K562 (cell line): ENCODE measurements around the gene STXBP5L. TPM values are rescaled to one million over a fixed set of nuclear protein-coding genes. Genes with fewer than 3 reads are reported as not detected.

Experiments used
- ATAC-seq: fragments of 200-7000 bp; cut with Tn5 transposase; 3 replicates; pipeline ENCODE4 v1.9.1; 2020; ENCODE audit warnings: moderate library complexity
- BruUV-seq: library from RNA; stranded (reverse); fragments of 400-500 nt; replicated peaks from 2 replicates; lab custom pipeline; 2021; lab: Mats Ljungman, UMichigan
- CTCF ChIA-PET: fragments of 300-600 bp; formaldehyde crosslinking; extraction: SDS; loops from one replicate; lab custom pipeline; 2021; ENCODE audit warnings: low intra/inter-chr PET ratio; lab: Yijun Ruan, JAX
- POLR2A ChIA-PET: fragments of 300-600, 350-650 bp; sonication (Branson Sonifier 250); formaldehyde crosslinking; extraction: SDS; loops from one replicate; lab custom pipeline; 2021; ENCODE audit warnings: antibody characterized with exemption, inconsistent platforms; lab: Yijun Ruan, JAX
- DNase-seq, 4 experiments: peaks; one replicate each; pipeline versions ENCODE4 v3.0.0 to v3.0.0-alpha.2; 2011 to 2018; ENCODE audit warnings: low spot score in 3 of 4, mixed read lengths in 3 of 4; ENCODE audit errors: extremely low read depth in 1 of 4
- FAIRE-seq: peaks from 2 replicates; lab custom pipeline; 2011; peaks lifted over from hg19 to GRCh38; lab: Jason Lieb, UNC
- H2AFZ ChIP-seq: 2 replicates; pipeline ENCODE4 v1.6.0; 2011; ENCODE audit warnings: low read depth, low read length, control low read depth, inconsistent platforms
- H3K27ac ChIP-seq: fragments of 200-600 bp; 3 replicates; pipeline ENCODE4 v1.8.0; 2011; ENCODE audit warnings: low read depth, mild to moderate bottlenecking, control low read depth, inconsistent platforms, low read length, moderate library complexity, mixed read lengths; ENCODE audit errors: extremely low read depth
- H3K27me3 ChIP-seq, 2 experiments: fragments of 300-600 bp in 1 of 2; 2 replicates in 1 of 2; 3 replicates in 1 of 2; pipeline versions ENCODE4 v1.6.0 to v1.8.0; 2011; ENCODE audit warnings: inconsistent platforms in 2 of 2, low read length in 2 of 2, mild to moderate bottlenecking in 1 of 2, mixed read lengths in 1 of 2, moderate library complexity in 1 of 2; ENCODE audit not compliant: control insufficient read depth in 2 of 2, insufficient read depth in 2 of 2
- H3K36me3 ChIP-seq: fragments of 300-600 bp; 3 replicates; pipeline ENCODE4 v1.8.0; 2011; ENCODE audit warnings: mild to moderate bottlenecking, low read length, inconsistent platforms; ENCODE audit not compliant: control insufficient read depth, insufficient read depth
- H3K4me1 ChIP-seq, 2 experiments: fragments of 200-600 bp in 1 of 2; replicated peaks in 1 of 2; 2 replicates in 1 of 2; 3 replicates in 1 of 2; pipeline versions ENCODE4 v1.5.1 to v1.8.0; 2011; ENCODE audit warnings: inconsistent platforms in 2 of 2, low read length in 2 of 2, mild to moderate bottlenecking in 1 of 2, mixed read lengths in 1 of 2, moderate library complexity in 1 of 2; ENCODE audit not compliant: control insufficient read depth in 2 of 2, insufficient read depth in 2 of 2
- H3K4me2 ChIP-seq: 2 replicates; pipeline ENCODE4 v1.6.1; 2011; ENCODE audit warnings: low read length, control low read depth, inconsistent platforms, mixed read lengths; ENCODE audit not compliant: insufficient read depth
- H3K4me3 ChIP-seq: fragments of 200-600 bp; sonication (generic), shearing (Covaris generic); 2 replicates; pipeline ENCODE4 v1.5.1; 2016; ENCODE audit warnings: control low read depth, inconsistent platforms
- H3K79me2 ChIP-seq: fragments of 200-600 bp; 3 replicates; pipeline ENCODE4 v1.8.0; 2011; ENCODE audit warnings: low read length, inconsistent platforms; ENCODE audit not compliant: control insufficient read depth, insufficient read depth
- H3K9ac ChIP-seq, 2 experiments: 2 replicates each; pipeline versions ENCODE4 v1.6.0 to v1.6.1; 2011; ENCODE audit warnings: low read depth in 2 of 2, low read length in 2 of 2, control low read depth in 1 of 2, inconsistent platforms in 1 of 2, mild to moderate bottlenecking in 1 of 2, mixed read lengths in 1 of 2; ENCODE audit not compliant: insufficient read depth in 1 of 2
- H3K9me1 ChIP-seq: one replicate; pipeline ENCODE4 v1.6.0; 2011; ENCODE audit warnings: inconsistent platforms, mild to moderate bottlenecking, low read length, moderate library complexity; ENCODE audit not compliant: control insufficient read depth, insufficient read depth
- H3K9me3 ChIP-seq: replicated peaks from 2 replicates; pipeline ENCODE4 v1.5.1; 2011; ENCODE audit warnings: low read depth, low read length, inconsistent platforms; ENCODE audit not compliant: control insufficient read depth, insufficient read depth
- H4K20me1 ChIP-seq: replicated peaks from 2 replicates; pipeline ENCODE4 v1.6.1; 2011; ENCODE audit warnings: low read length, inconsistent platforms, mixed read lengths; ENCODE audit not compliant: control insufficient read depth, insufficient read depth
- C11orf30 ChIP-seq: fragments of 450-650 bp; IDR thresholded peaks from 2 replicates; pipeline ENCODE4 v1.6.1; 2016; ENCODE audit warnings: low read depth, mild to moderate bottlenecking
- L3MBTL2 ChIP-seq: fragments of 450-650 bp; IDR thresholded peaks from 2 replicates; pipeline ENCODE4 v1.6.1; 2016; ENCODE audit warnings: mild to moderate bottlenecking, moderate library complexity
- MAFF ChIP-seq: IDR thresholded peaks from 2 replicates; pipeline ENCODE4 v1.6.1; 2012; ENCODE audit warnings: low read length, improper control_type of control experiment
- MAFG ChIP-seq: fragments of 450-650 bp; conservative IDR thresholded peaks from 2 replicates; pipeline ENCODE4 v1.6.1; 2016; ENCODE audit warnings: missing genetic modification characterization, missing compliant biosample characterization
- MAFK ChIP-seq: IDR thresholded peaks from 2 replicates; pipeline ENCODE4 v1.6.1; 2011; ENCODE audit warnings: low read length, improper control_type of control experiment
- NFE2 ChIP-seq: IDR thresholded peaks from 2 replicates; pipeline ENCODE4 v1.6.1; 2014; ENCODE audit warnings: antibody characterized with exemption, low read depth
- NFE2L1 ChIP-seq: fragments of 450-650 bp; IDR thresholded peaks from 2 replicates; pipeline ENCODE4 v1.6.1; 2016; ENCODE audit warnings: missing genetic modification characterization, low read depth, mild to moderate bottlenecking, missing compliant biosample characterization, moderate library complexity, borderline replicate concordance
- NR2F6 ChIP-seq: fragments of 450-650 bp; formaldehyde crosslinking; IDR thresholded peaks from 2 replicates; pipeline ENCODE4 v1.4.0; 2020; ENCODE audit warnings: mild to moderate bottlenecking
- PRPF4 ChIP-seq: fragments of 200-400 bp; formaldehyde crosslinking; IDR thresholded peaks from one replicate; pipeline ENCODE4 v1.6.1; 2017; ENCODE audit warnings: low read length, low read depth, mild to moderate bottlenecking; ENCODE audit not compliant: insufficient read depth, poor library complexity, severe bottlenecking
- PYGO2 ChIP-seq: fragments of 450-650 bp; IDR thresholded peaks from 2 replicates; pipeline ENCODE4 v1.6.1; 2016; ENCODE audit warnings: mild to moderate bottlenecking, missing genetic modification characterization, moderate library complexity, missing compliant biosample characterization
- RBFOX2 ChIP-seq: fragments of 200-400 bp; formaldehyde crosslinking; IDR thresholded peaks from 2 replicates; pipeline ENCODE4 v1.6.1; 2017; ENCODE audit warnings: low read depth, mild to moderate bottlenecking, low read length, moderate library complexity
- SRSF3 ChIP-seq: fragments of 200-400 bp; formaldehyde crosslinking; IDR thresholded peaks from 2 replicates; pipeline ENCODE4 v1.6.1; 2016; ENCODE audit warnings: mild to moderate bottlenecking, low read length, moderate library complexity; ENCODE audit not compliant: insufficient read depth
- TCF7 ChIP-seq: sonication (generic); IDR thresholded peaks from 2 replicates; pipeline ENCODE4 v1.6.1; 2016; ENCODE audit warnings: antibody characterized with exemption, borderline replicate concordance
- U2AF2 ChIP-seq: fragments of 200-400 bp; formaldehyde crosslinking; optimal IDR thresholded peaks from 2 replicates; pipeline ENCODE3; 2017; ENCODE audit warnings: low read depth, mild to moderate bottlenecking, low read length
- ZNF224 ChIP-seq: sonication (generic); formaldehyde crosslinking; IDR thresholded peaks from 2 replicates; pipeline ENCODE4 v1.8.0; 2022; ENCODE audit warnings: mild to moderate bottlenecking, missing genetic modification reagents
- ZNF316 ChIP-seq: fragments of 450-650 bp; IDR thresholded peaks from 2 replicates; pipeline ENCODE4 v1.6.1; 2016
- ZNF766 ChIP-seq: fragments of 200-800 bp; sonication (Bioruptor generic); conservative IDR thresholded peaks from 2 replicates; pipeline ENCODE4 v1.6.1; 2016; ENCODE audit warnings: missing genetic modification characterization, missing compliant biosample characterization
- in situ Hi-C: fragments of 300-500 bp; cut with MboI; formaldehyde crosslinking; loops from 4 replicates; pipeline ENCODE4 v1.15.0; 2018; ENCODE audit warnings: inconsistent platforms, mixed read lengths
- intact Hi-C: fragments of 100-400 bp; cut with micrococcal nuclease; formaldehyde crosslinking; loops from 2 replicates; pipeline ENCODE4 v1.14.2; 2022
- polyA plus RNA-seq, 8 experiments: library from polyadenylated mRNA; depleted of rRNA in 4 of 8; stranded (reverse) in 5 of 8; unstranded in 3 of 8; fragments of >200 nt; fragmentation: Nextera tagmentation in 2 of 8; fragmentation: Illumina TruSeq in 1 of 8; extraction: Ambion mirVana in 2 of 8; extraction: Trizol in 1 of 8; gene quantifications; 2 replicates each; pipeline versions ENCODE4 v1.2.1 to v1.2.3, GENCODE V29; 2011 to 2014; ENCODE audit warnings: inconsistent platforms in 1 of 8, missing spikeins in 1 of 8
- total RNA-seq, 7 experiments: library from RNA; depleted of rRNA in 6 of 7; stranded (reverse); fragments of >200 nt in 6 of 7; fragmentation: Illumina TruSeq in 2 of 7; extraction: Trizol in 2 of 7; gene quantifications; 2 replicates each; pipeline versions ENCODE4 v1.2.1 to v1.2.3, GENCODE V29; 2011 to 2021; ENCODE audit warnings: low replicate concordance in 1 of 7
- TF ChIP-seq, protein P1 (sequence below), 2 experiments: IDR thresholded peaks; 2 replicates each; pipeline ENCODE4 v1.6.1; 2011; ENCODE audit warnings: borderline replicate concordance in 1 of 2, control low read depth in 1 of 2, low read depth in 1 of 2, low read length in 1 of 2, mild to moderate bottlenecking in 1 of 2, mixed read lengths in 1 of 2, moderate library complexity in 1 of 2; ENCODE audit not compliant: insufficient read depth in 1 of 2, insufficient read length in 1 of 2, poor library complexity in 1 of 2, severe bottlenecking in 1 of 2; ENCODE audit errors: extremely low read depth in 1 of 2

The STXBP5L gene
- total and polyA plus RNA-seq, 9 of the 15 experiments (the other 6 are each of a cell fraction or from before 2014, with no cell fraction given) = 0.03 to 0.04 (median 0.03) TPM; not detected in 6

DNA sequence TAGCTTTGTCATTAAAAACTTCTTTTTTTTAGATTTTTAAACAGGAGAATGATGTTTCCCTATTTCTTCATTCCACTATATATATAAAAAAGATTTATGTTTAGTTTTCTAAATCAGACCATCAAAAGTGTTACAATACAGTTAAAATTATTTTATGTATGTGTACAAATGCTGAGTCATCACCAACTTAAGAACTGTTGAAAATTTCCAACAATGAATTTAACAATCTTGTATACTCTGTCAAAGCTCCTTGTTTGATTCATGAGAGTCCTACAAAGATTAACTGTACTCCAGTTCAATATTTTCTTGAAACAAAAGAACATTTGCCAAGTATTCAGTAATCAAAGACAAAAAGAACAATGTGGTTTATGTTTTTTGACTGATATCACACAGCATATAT lies 555.7 kb downstream of the STXBP5L start:
- DNase-seq (no peak), FAIRE-seq (no peak), ATAC-seq (no peak)
- intact Hi-C loops (no loop called here), in situ Hi-C loops (no loop called here)
- Histone ChIP-seq H3K27ac (no peak overlapping the region), H3K4me3 (no peak overlapping the region), H3K9me1 (no peaks in the 10 kb centered on the region), H4K20me1 (no peaks in the 10 kb centered on the region), H2AFZ (no peak overlapping the region), H3K79me2 (no peaks in the 10 kb centered on the region), H3K4me1 (no peaks in the 10 kb centered on the region), H3K9ac (no peak overlapping the region), H3K27me3 (no peaks in the 10 kb centered on the region), H3K9me3 (no peaks in the 10 kb centered on the region; the same call in 1 of the 2 replicates), H3K36me3 (peaks cover 63% of the 10 kb centered on the region; the same call in 2 of the 3 replicates), H3K4me2 (no peak overlapping the region)
- no peak for TF ChIP-seq TCF7
- TF ChIP-seq MAFF = peak; percentile 84
- TF ChIP-seq, protein P1, sequence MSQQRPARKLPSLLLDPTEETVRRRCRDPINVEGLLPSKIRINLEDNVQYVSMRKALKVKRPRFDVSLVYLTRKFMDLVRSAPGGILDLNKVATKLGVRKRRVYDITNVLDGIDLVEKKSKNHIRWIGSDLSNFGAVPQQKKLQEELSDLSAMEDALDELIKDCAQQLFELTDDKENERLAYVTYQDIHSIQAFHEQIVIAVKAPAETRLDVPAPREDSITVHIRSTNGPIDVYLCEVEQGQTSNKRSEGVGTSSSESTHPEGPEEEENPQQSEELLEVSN (IDR thresholded peaks at IDR 0.05; ENCODE audit: borderline replicate concordance in 1 of 2, extremely low read depth in 1 of 2, insufficient read depth in 1 of 2, insufficient read length in 1 of 2, low read depth in 1 of 2, low read length in 1 of 2, poor library complexity in 1 of 2, severe bottlenecking in 1 of 2) = no peak
- TF ChIP-seq NR2F6 = no peak
- TF ChIP-seq ZNF316 = peak; percentile 93
- no peak for TF ChIP-seq U2AF2
- no peak for TF ChIP-seq ZNF766 (CRISPR knock-in tag)
- TF ChIP-seq MAFG = peak; percentile 89
- no peak for TF ChIP-seq PYGO2 (tag)
- TF ChIP-seq RBFOX2 = no peak
- no peak for TF ChIP-seq L3MBTL2
- no peak for TF ChIP-seq SRSF3
- peak; percentile 61; the same call in 1 of the 2 replicates for TF ChIP-seq NFE2L1
- peak; percentile 86 for TF ChIP-seq MAFK
- peak; percentile 84 for TF ChIP-seq C11orf30
- no peak for TF ChIP-seq PRPF4
- TF ChIP-seq NFE2 = peak; percentile 36; the same call in 1 of the 2 replicates
- no peak for TF ChIP-seq ZNF224
- BruUV-seq = no TSS peak
- POLR2A ChIA-PET = interaction anchor here (0.7 kb wide), 1 partner anchor 10 kb away, joined by 3 read pairs; no protein-coding TSS in a partner anchor
- CTCF ChIA-PET = no interaction called here
